A204.1 (cell line): ENCODE data around the gene FBXO30.

ENCODE experiments used
- FAIRE-seq: peaks from 2 replicates; lab custom pipeline; 2012; peaks lifted over from hg19 to GRCh38; lab: Jason Lieb, UNC

The FBXO30 gene, protein sequence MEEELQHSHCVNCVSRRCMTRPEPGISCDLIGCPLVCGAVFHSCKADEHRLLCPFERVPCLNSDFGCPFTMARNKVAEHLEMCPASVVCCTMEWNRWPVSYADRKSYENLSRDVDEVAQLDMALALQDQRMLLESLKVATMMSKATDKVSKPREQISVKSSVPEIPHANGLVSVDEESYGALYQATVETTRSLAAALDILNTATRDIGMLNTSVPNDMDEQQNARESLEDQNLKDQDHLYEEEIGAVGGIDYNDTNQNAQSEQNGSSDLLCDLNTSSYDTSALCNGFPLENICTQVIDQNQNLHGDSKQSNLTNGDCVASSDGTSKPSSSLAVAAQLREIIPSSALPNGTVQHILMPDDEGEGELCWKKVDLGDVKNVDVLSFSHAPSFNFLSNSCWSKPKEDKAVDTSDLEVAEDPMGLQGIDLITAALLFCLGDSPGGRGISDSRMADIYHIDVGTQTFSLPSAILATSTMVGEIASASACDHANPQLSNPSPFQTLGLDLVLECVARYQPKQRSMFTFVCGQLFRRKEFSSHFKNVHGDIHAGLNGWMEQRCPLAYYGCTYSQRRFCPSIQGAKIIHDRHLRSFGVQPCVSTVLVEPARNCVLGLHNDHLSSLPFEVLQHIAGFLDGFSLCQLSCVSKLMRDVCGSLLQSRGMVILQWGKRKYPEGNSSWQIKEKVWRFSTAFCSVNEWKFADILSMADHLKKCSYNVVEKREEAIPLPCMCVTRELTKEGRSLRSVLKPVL

DNA sequence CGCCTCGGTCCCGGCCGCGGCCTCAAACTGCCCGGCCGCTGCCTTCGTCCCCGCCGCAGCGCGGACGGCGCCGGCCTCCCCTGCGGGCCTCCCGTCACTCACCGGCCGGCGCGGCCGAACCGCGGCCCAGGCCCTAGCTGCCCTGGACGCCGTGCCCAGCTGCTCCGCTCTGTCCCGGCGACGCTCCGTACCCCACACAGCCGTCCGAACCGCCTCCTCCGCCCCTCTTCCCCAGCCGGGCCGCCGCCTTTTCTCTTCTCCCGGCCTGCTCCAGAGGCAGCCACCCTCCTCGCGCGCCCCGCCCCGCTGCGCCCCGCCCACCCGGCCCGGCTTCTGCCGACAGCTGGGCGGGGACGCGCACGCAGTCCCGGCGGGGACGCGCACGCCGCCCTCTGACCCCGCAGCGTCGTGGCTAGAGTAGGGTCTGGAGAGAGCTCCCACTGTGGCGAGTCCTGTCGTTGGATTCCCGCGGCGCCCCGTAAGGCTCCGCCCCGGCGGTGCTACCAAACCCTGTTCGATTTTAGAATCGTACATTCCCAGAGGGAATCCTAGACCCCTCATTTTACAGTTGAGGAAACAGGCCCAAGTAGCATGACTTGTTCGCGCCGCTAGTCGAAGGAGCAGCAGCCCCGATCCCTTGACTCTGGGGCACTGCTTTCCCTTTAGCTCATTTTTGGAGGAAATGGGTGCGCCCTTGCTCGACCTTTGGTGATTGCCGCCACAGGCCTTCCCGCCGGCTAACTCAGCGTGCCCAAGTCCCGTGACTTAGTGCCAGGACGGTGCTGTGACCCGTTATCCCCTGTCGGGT is at the start of gene FBXO30:
FBXO30 (minus strand) TSS at position 295 of the 808 bp plus-strand sequence. CDS start 8,390 bp downstream, outside the sequence.
- FAIRE-seq, result no peak

- FAIRE-seq, result no peak
Measured at GRCh38 chr6:145863988-145864616, 49.5 kb upstream of the FBXO30 start.

GRCh38 chr6:145863366-145863765 is 48.8 kb upstream of the FBXO30 start:
- FAIRE-seq, result no peak

- FAIRE-seq, result no peak
Measured at GRCh38 chr6:145860562-145860961, 46.0 kb upstream of the FBXO30 start.

- no peak for FAIRE-seq
Measured at GRCh38 chr6:145850671-145851070, 36.1 kb upstream of the FBXO30 start.

DNA sequence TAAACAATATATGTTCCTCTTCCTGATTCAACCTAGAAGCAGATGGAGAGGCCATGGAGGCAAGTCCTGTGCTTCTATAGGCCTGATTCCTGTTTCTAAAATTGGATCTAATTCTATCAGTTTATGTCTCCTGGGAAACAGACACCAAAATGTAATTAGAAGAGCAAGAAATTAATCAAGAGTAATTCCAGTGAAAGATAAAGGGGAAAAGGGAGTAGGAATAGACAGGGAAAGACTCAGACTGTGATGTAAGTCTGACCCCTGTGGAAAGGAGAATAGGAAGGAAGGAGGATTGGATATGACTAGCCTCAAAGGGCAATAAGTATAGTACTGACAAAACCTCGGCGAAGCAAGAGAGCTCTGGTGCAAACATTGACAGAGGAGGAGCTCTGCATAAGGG is 33.9 kb upstream of the FBXO30 start:
- no peak for FAIRE-seq

DNA sequence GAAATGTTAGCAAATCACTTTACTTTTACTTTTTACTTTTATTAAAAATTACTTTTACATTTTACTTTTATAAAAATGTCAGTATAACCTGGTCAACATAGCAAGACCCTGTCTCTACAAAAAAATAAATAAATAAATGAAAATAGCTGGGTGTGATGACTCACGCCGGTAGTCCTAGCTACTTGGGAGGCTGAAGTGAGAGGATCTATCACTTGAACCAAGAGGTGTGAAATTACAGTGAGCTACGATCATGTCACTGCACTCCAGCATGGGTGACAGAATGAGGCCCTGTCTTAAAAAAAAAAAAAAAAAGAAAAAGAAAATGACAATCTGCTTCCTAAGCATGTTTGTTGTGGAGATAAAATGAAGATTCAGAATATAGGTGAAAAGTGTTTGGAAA is 31.0 kb upstream of the FBXO30 start:
- no peak for FAIRE-seq

GRCh38 chr6:145844933-145845540 is 30.4 kb upstream of the FBXO30 start:
- FAIRE-seq, result no peak

DNA sequence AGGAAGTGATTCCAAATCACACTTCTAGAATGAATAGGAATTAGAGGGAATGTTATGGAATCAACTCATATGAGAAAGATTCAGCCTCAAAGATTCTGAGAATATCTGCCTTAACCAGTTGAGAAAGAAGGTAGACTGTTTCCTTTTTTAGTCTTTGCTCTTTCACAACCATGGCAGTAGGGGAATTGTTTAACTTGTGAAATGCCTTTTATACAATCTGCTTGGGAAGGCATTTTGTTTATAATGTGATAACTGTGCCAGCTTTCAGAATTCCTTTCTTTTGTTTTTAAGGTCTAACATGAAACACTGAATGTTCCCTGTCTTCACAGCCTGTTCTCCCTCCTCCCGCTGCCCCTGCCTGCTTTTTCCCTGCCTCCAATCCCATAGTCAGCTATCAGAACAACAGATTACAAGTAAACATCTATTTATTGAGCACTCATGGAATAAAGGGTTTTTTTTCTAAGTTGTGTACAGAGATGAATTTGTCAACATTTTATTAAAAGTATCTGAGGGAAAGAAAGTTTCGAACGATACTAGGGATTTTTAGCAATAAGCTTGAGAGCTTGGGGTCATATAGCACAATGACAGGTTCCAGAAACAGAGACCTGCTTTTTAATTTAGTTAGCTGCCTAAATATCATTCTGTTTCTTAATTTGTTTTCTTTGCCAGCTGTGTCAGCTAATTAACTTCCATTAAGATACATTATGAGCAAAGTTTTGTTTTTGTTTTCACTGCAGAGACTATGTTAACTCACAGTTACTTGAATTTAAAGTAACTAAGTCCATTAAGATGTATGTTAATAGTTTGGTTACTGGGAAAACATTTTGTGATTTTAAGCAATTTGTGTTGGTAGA is 28.3 kb upstream of the FBXO30 start:
- no peak for FAIRE-seq

DNA sequence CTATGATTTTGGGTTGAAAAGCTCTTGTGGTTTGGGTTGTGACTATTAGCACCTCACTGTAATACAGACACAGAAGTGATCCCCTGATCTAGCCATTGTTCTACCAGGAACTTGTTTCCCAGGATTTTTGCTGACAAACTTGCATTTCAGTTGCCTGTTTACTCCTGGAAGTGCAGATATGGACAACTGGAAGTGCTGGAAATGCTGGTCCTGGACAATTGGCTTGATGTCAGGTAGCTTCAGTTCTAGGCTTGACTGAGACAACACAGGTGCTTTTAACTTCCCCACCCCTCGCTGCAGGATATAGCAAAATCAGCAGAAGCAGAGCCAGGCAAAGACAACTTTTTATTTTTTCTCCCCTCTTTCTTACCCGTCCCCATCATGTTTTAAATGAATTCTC is 27.1 kb upstream of the FBXO30 start:
- no peak for FAIRE-seq

- FAIRE-seq, result no peak
Measured at GRCh38 chr6:145839653-145840052, 25.1 kb upstream of the FBXO30 start.

DNA sequence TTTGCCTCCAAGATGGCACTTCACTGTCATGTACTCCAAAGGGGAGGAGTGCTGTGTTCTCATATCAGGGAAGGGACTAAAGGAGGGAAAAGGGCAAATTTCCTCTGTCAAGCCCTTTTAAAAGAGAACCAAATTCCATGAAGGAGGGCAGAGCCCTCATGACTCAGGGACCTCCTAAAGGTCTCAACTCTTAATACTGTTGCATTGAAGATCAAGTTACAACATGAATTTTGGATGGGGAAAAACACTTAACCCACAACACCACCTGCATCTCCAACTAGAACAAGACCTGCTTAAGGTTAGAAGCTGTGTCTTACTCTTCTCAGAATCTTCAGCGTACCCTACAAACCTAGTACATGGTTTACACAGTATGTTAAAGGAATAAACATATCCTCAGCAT is 23.7 kb upstream of the FBXO30 start:
- FAIRE-seq, result no peak

- no peak for FAIRE-seq
Measured at GRCh38 chr6:145836772-145837171, 22.2 kb upstream of the FBXO30 start.

DNA sequence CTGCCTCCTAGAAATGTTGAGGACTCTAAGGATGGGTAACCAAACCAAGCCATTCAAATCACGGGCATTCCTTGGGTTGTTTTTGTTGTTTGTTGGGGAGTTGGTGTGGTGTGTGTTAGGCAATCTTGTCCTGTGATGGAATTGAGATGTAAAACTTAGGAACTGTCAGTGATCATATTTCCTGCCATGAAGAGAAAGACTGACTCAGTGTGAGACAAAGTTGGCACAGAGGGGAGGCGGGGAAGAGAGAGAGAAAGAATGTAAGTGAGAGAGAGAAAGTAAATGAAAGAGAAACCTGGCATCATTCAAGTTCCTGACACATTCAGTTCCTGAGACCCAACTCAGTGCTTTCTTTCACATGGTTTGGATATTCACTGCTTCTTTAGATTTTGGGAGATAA is 21.6 kb upstream of the FBXO30 start:
- no peak for FAIRE-seq

- FAIRE-seq, result no peak
Measured at GRCh38 chr6:145830612-145831011, 16.0 kb upstream of the FBXO30 start.

DNA sequence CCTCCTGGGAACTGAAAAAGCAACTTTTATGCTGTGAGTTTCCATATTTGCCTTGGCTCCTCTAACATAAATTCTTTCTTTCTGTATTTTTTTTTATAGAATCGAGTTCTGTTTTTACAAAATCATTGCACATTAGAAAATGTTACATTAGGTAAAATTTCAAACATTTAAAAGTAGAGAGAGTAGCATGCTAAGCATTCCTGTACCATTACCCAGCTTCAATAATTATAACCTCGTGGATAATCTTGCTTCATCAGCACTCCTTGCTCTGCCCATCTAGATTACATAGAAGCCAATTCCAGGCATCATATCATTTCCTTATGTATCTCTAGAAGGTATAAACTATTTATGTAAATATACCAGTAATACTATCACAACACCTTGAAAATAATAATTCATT is 15.4 kb upstream of the FBXO30 start:
- no peak for FAIRE-seq

DNA sequence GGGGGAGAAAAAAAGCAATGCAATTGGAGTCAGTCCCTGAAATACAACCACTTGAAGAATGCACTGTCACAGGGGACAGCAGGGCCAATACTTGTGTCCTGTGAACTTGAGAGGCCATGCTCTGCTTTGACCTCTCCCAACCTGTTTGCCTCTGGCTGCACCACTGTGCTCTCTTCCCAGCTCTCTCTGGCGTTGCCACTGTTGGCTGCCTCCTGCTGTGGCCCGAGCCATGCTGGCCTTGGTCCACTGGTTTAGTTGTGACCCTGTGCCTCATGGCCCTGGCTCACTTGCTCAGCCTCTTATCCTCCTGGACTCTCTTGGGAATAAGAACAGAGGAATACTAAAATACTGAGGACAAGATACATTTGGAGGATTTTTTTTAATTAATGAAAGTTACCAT is 14.5 kb upstream of the FBXO30 start:
- FAIRE-seq, result no peak

DNA sequence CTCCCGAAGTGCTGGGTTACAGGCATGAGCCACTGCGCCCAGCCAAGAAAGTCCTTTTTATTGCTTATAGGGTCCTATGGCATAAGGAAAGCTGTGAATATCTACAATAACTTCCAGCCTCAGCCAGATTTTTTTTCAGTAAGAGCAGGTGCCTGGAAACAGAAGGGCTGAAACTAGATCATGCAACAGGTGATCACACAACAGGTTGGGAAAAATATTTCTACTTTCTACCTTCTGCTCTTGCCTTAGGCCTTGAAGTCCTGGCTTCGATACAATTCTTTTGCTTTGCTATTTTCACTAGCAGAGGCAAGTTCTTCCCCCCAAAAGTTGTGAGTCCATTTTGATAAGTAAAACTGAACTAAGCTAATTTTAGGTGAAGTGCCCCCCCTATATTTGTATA is 9.7 kb upstream of the FBXO30 start:
- no peak for FAIRE-seq

DNA sequence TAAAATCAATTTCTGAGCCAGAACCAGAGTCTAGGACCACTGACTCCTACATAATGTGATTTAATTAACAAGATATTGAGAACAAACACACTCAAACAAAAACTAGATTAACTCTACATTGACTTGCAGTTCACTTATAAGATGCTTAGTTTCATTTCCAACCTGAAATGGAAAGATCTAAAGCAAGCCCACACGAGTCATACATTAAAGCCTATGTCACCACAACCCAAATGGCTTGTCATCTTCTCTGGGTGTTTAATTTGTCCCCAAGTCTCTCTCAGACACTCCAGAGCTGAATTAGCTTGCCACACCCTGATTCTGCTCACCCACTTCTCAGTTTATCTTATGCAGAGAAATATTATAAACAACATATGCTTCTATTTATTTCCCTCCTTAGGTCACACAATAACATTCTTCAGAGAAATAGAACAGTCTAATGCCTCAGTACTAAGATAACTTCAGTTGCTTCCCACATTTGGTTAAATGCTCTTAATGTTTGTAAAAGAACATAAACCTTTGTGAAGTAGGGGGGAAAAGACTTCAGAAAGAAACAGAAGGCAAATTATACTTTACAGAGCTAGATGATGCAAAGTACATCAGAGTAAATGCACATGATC is 8.8 kb upstream of the FBXO30 start:
- FAIRE-seq, result no peak

DNA sequence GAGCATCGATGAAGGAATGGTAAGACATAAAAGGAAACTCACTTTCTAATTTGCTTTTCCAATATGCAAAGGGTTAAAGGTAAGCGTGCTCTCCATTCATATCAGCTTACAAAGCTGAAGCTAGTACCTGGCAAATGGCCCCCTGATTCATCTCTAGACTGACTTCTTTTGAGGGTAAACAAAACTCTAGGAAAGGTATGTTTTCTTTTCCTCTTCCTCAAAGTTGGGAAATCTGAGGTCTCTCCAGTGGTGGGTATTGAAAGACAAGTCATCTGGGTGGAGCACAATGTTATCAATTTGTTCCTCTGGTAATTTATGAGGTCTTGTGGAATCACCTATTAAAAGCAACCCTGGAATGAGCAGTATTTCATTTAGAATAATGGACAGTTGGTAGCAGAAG is 7.9 kb upstream of the FBXO30 start:
- no peak for FAIRE-seq

- FAIRE-seq, result no peak
Measured at GRCh38 chr6:145819994-145820393, 5.4 kb upstream of the FBXO30 start.
